H4 (cell line): ENCODE measurements around the gene ZNF224. TPM values are rescaled to one million over a fixed set of nuclear protein-coding genes. Genes with fewer than 3 reads are reported as not detected.
"Not testable (repeated sequence)": the region's sequence is repeated elsewhere in the genome, so short reads cannot be mapped to it uniquely, and the experiment has no call there.

Source experiments
- DNase-seq: peaks from one replicate; pipeline ENCODE4 v3.0.0-alpha.2; 2015; ENCODE audit warnings: low spot score
- total RNA-seq: library from RNA; depleted of rRNA; stranded (reverse); fragments of >200 nt; shearing (Covaris generic); gene quantifications from 2 replicates; pipeline ENCODE4 v1.2.3, GENCODE V29; 2014; rRNA removed

The ZNF224 gene
- total RNA-seq: 4.7 and 6.0 TPM in 2 replicates

GRCh38 chr19:44093931-44094765, at the start of gene ZNF224:
TSS of gene ZNF224 (plus strand) at chr19:44094361. CDS start at chr19:44097874, 3,513 bp downstream.
- peak; percentile 73 for DNase-seq

GRCh38 chr19:44050740-44051649, 43.2 kb upstream of the ZNF224 start:
- DNase-seq: no peak

- DNase-seq: peak; percentile 83
Measured at GRCh38 chr19:44051650-44052402, 42.3 kb upstream of the ZNF224 start, which contains the start of gene ZNF223. TSS of gene ZNF223 (plus strand) at chr19:44052036. CDS start at chr19:44055177, 3,141 bp downstream.

- no peak for DNase-seq
Measured at GRCh38 chr19:44055870-44056269, 38.3 kb upstream of the ZNF224 start.

GRCh38 chr19:44059229-44059628, 34.9 kb upstream of the ZNF224 start:
- DNase-seq: no peak

- no peak for DNase-seq
Measured at GRCh38 chr19:44061038-44061437, 33.1 kb upstream of the ZNF224 start.

- DNase-seq: no peak
Measured at GRCh38 chr19:44066305-44066704, 27.9 kb upstream of the ZNF224 start.

GRCh38 chr19:44069415-44069814, 24.7 kb upstream of the ZNF224 start:
- DNase-seq: no peak

GRCh38 chr19:44071824-44072542, 22.2 kb upstream of the ZNF224 start, which contains the start of gene ZNF284:
TSS of gene ZNF284 (plus strand) at chr19:44072159. CDS start at chr19:44076390, 4,231 bp downstream.
- peak; percentile 77 for DNase-seq

- DNase-seq: no peak
Measured at GRCh38 chr19:44072543-44073401, 21.4 kb upstream of the ZNF224 start.

GRCh38 chr19:44076325-44076724, 17.8 kb upstream of the ZNF224 start:
- no peak for DNase-seq

GRCh38 chr19:44092108-44092507, 2.1 kb upstream of the ZNF224 start:
- DNase-seq: no peak

- no peak for DNase-seq
Measured at GRCh38 chr19:44107751-44108150, 13.6 kb downstream of the ZNF224 start.

GRCh38 chr19:44109458-44109857, 15.3 kb downstream of the ZNF224 start:
- no peak for DNase-seq

GRCh38 chr19:44111910-44112463, 17.8 kb downstream of the ZNF224 start:
- peak; percentile 32 for DNase-seq

GRCh38 chr19:44112802-44113137, 18.6 kb downstream of the ZNF224 start:
- DNase-seq: no peak

- DNase-seq: peak; percentile 93
Measured at GRCh38 chr19:44113138-44113783, 19.1 kb downstream of the ZNF224 start, which contains the start of gene ZNF225. TSS of gene ZNF225 (plus strand) at chr19:44113399. CDS start at chr19:44115828, 2,429 bp downstream.

- DNase-seq: no peak
Measured at GRCh38 chr19:44113784-44114390, 19.7 kb downstream of the ZNF224 start.

- not testable (repeated sequence) for DNase-seq
Measured at GRCh38 chr19:44121162-44121561, 27.0 kb downstream of the ZNF224 start.
